ENCODE results near the gene KIF5B. TPM values are rescaled to one million over a fixed set of nuclear protein-coding genes. Genes with fewer than 3 reads are reported as not detected.
"Not testable (repeated sequence)": the region's sequence is repeated elsewhere in the genome, so short reads cannot be mapped to it uniquely, and the experiment has no call there.

KIF5B gene
- total RNA-seq, 2 donors from 2014 or later: 142 to 155 TPM

GRCh38 chr10:32054094-32054493 is 2.1 kb downstream of the KIF5B start:
- peak overlapping the region; percentile 85 to 93 for H3K4me3 ChIP-seq
- DNase-seq (ENCODE audit: low spot score): no peak
- peaks cover 0 to 56% of the 10 kb centered on the region in 2 donors for H3K4me1 ChIP-seq
- H3K9me3 ChIP-seq: no peaks in the 10 kb centered on the region
- no peaks in the 10 kb centered on the region for H3K36me3 ChIP-seq
- H3K27me3 ChIP-seq: no peaks in the 10 kb centered on the region
- TF ChIP-seq CTCF (IDR thresholded peaks at IDR 0.05): no peak
- H3K27ac ChIP-seq: peak overlapping the region; percentile 96 to 99

- H3K9me3 ChIP-seq; H3K36me3 ChIP-seq; H3K27me3 ChIP-seq; DNase-seq (ENCODE audit: low spot score): not testable (repeated sequence)
- Histone ChIP-seq H3K27ac (peak overlapping the region; percentile 96 to 99), H3K4me3 (peak overlapping the region; percentile 85 to 93), H3K4me1 (peaks cover 0 to 63% of the 10 kb centered on the region in 2 donors)
Observed at GRCh38 chr10:32053392-32053791, 2.8 kb downstream of the KIF5B start.

GRCh38 chr10:32051926-32052325 is 4.3 kb downstream of the KIF5B start:
- H3K4me3 ChIP-seq: peak overlapping the region; percentile 22 to 29
- no peak for DNase-seq (ENCODE audit: low spot score)
- TF ChIP-seq CTCF (IDR thresholded peaks at IDR 0.05): no peak
- H3K9me3 ChIP-seq: no peaks in the 10 kb centered on the region
- no peaks in the 10 kb centered on the region for H3K27me3 ChIP-seq
- peaks cover 0 to 71% of the 10 kb centered on the region in 2 donors for H3K4me1 ChIP-seq
- peak overlapping the region; percentile 46 to 96 for H3K27ac ChIP-seq
- H3K36me3 ChIP-seq: peaks cover 6% of the 10 kb centered on the region

- Histone ChIP-seq H3K4me3 (peak overlapping the region in 1 of 2 donors; percentile 29), H3K27me3 (no peaks in the 10 kb centered on the region), H3K36me3 (peaks cover 23% of the 10 kb centered on the region), H3K9me3 (no peaks in the 10 kb centered on the region), H3K4me1 (peaks cover 0 to 79% of the 10 kb centered on the region in 2 donors), H3K27ac (peak overlapping the region; percentile 24 to 96)
- TF ChIP-seq CTCF (IDR thresholded peaks at IDR 0.05): no peak
- DNase-seq (ENCODE audit: low spot score): no peak
Observed at GRCh38 chr10:32050177-32050576, 6.0 kb downstream of the KIF5B start.

GRCh38 chr10:32049113-32049512 is 7.1 kb downstream of the KIF5B start:
- Histone ChIP-seq H3K4me3 (no peak overlapping the region), H3K36me3 (peaks cover 32% of the 10 kb centered on the region), H3K27ac (no peak overlapping the region), H3K9me3 (no peaks in the 10 kb centered on the region), H3K27me3 (no peaks in the 10 kb centered on the region), H3K4me1 (peaks cover 0 to 79% of the 10 kb centered on the region in 2 donors)
- no peak for DNase-seq (ENCODE audit: low spot score)
- TF ChIP-seq CTCF (IDR thresholded peaks at IDR 0.05): no peak

- H3K4me1 ChIP-seq: peaks cover 0 to 81% of the 10 kb centered on the region in 2 donors
- H3K27me3 ChIP-seq: no peaks in the 10 kb centered on the region
- H3K27ac ChIP-seq: no peak overlapping the region
Observed at GRCh38 chr10:32048282-32048681, 7.9 kb downstream of the KIF5B start.

More at GRCh38 chr10:32048282-32048681, 7.9 kb downstream of the KIF5B start:
- H3K36me3 ChIP-seq: peaks cover 39% of the 10 kb centered on the region
- no peak for TF ChIP-seq CTCF (IDR thresholded peaks at IDR 0.05)
- H3K4me3 ChIP-seq: no peak overlapping the region
- no peaks in the 10 kb centered on the region for H3K9me3 ChIP-seq
- no peak for DNase-seq (ENCODE audit: low spot score)

All from right atrium auricular region (tissue), 2 donors.